Activated naive CD4-positive, alpha-beta T cell treated with Interleukin-2 at 50 U/mL for 16 hours (primary cell): Measurements from ENCODE around the gene MAPK1.
"Not testable (repeated sequence)": the region's sequence is repeated elsewhere in the genome, so short reads cannot be mapped to it uniquely, and the experiment has no call there.

Experiments
- DNase-seq: peaks from one replicate; pipeline ENCODE4 v3.0.0-alpha.2; 2020

MAPK1 gene

DNA sequence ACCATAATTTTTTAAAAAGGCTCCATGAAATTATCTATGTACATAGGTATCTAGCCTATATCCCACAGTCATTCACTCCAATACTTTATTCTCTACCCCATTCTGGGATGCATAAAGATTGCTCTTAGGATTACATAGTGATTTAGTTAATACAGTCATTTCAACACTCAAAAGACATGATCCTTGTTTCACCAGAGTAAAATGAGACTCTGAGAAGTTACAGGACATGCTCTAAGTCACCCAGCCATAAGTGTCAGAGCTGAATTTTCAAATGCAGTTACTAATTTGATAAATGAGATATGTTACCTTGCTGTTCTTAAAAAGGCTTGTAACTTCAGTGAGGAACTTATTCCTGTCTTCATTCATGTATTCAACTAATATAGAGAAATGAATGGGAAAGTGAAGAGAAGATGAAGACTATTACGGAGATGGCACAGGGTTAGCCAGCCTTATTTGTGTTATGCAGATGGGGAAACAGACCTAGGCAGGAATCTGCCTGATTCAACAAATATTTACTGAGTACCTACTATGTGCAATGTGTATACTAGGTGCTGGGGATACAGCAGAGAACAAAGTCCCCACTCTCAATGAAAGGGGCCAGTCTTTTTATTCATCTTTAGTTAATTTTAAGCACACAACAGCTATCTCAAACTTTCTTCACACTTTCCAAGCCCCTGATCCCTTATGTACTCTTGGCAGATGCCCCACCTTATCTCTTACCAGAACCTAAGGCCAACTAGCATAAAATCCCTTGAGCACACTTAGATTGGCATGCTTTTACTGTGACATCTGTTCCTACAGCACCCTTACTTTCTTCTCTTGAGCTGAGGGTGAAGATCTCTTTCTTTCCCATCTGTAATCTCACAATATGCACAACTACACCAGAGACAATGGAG is 21.6 kb downstream of the MAPK1 start:
- DNase-seq: no peak

- DNase-seq: no peak
Measured at GRCh38 chr22:21842946-21843345, 24.5 kb downstream of the MAPK1 start.

DNA sequence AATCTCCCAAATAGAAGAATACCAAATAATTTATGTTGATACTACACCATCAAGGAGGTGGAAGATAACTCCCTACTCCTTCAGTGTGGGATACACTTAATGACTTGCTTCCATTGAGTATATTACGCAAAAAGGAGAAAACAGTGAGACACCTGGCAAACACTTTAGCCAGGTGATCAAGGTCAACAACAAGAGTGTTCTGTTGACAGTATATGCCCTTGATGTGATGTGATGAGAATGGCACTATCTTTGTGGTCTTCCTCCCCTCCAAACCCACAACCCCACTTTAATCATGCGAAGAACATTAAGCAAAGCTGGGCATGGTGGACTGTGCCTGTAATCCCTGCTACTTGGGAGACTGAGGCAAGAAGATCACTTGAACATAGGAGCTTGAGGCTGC is 26.0 kb downstream of the MAPK1 start:
- DNase-seq: no peak

GRCh38 chr22:21840236-21840823 is 27.1 kb downstream of the MAPK1 start:
- DNase-seq: no peak

DNA sequence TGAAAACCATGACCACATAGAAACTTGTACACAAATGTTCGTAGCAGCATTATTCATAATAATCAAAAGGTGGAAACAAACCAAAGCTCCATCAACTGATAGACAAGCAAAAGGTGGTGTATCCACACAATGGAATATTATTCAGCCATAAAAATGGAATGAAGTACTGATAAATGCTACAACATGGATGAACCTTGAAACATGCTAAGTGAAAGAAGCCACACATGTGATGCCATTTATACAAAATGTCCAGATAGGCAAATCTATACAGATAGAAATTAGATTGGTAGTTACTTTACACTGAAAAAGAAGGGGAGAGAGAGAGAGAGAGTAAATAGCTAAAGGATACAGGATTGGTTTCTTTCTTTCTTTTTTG is 27.7 kb downstream of the MAPK1 start:
- DNase-seq: no peak

DNA sequence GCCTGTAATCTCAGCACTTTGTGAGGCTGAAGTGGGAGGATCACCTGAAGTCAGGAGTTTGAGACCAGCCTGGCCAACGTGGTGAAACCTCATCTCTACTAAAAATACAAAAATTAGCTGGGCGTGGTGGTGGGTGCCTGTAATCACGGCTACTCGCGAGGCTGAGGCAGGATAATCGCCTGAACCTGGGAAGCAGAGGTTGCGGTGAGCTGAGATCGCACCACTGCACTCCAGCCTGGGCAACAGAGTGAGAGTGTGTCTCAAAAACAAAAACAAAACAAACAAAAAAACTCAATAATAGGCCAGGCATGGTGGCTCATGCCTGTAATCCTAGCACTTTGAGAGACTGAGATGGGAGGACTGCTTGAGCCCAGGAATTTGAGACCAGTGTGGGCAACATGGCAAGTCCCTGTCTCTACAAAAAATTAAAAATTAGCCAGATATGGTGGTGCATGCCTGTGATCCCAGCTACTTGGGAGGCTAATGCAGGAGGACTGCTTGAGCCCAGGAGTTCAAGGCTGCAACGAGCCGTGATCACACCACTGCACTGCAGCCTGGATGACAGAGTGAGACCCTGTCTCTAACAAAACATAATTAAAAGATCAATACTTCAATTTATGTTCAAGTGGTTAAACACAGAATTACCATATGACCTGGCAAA is 28.2 kb downstream of the MAPK1 start:
- DNase-seq: not testable (repeated sequence)

GRCh38 chr22:21837248-21837979 is 30.0 kb downstream of the MAPK1 start:
- DNase-seq: no peak

DNA sequence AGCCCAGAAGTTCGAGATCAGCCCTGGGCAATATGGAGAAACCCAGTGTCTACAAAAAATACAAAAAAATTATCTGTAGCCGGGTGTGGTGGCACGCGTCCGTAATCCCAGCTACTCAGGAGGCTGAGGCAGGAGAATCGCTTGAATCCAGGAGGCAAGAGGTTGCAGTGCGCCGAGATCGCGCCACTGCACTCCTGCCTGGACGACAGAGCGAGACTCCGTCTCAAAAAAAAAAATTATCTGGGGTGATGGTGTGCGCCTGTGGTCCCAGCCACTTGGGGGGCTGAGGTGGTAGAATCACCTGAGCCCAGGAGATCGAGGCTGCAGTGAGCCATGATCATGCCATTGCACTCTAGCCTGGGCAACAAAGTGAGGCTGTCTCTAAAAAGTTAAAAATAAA is 31.0 kb downstream of the MAPK1 start:
- not testable (repeated sequence) for DNase-seq

DNA sequence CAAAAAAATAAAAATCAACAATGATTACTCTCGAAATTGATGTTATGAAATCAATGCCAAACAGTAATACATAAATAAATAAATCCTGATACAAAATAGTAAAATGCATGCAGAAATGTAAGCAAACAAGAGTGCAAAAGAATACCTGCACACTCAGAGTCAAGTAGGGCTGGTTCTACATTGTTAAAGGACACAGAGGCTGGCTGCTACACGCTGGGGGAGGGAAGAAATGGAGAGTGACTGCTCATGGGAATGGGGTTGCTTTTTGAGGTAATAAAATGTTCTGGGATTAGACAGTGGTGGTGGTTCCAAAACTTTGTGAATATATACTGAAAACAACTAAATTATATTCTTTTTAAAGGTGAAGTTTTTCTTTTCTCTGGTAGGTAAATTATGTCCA is 32.1 kb downstream of the MAPK1 start:
- no peak for DNase-seq

- no peak for DNase-seq
Measured at GRCh38 chr22:21834869-21835268, 32.6 kb downstream of the MAPK1 start.

DNA sequence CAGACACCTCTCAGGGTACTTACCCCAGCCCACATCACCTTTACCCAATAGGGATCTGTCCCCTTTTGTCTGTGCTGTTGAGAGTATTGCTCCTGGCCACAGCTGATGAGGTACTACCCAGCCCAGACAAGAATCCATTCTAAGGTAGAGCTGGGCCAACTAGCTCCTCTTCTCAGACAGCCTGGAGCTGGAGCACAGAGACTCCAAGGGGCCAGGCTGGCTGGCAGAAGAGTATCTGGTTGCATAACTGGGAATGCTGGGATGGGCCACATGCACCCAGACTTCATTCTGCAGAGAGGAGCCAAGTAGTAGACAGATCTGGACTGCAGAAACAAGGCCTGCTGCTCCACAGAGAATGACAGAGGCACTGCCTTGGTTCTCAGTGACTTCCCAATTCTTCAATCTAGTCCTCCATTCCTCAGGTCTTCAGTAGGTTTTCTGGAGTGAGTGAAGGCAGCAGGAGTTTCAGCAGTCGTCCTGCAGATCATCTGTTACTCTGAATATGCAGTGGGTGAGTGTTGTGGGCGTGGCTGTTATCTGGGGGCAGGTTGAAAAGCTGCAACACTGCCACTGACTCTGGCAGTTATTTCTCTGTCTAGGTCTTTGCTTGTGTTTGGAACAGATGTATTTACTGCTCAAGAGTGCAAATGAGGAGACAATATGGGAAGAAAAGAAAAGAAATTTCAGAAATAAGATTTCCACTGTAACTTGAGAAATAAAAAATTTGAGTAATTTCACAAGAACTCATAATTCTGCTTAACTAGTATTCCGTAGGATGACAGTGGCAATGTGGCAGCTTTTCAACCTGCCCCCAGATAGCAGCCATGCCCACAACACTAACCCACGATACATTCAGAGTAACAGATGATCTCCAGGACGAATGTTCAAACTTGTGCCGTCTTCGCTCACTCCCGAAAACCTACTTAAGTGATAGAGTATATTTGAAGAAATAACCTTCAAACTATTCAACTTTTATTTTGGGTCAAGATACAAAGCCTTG is 34.9 kb downstream of the MAPK1 start:
- no peak for DNase-seq

DNA sequence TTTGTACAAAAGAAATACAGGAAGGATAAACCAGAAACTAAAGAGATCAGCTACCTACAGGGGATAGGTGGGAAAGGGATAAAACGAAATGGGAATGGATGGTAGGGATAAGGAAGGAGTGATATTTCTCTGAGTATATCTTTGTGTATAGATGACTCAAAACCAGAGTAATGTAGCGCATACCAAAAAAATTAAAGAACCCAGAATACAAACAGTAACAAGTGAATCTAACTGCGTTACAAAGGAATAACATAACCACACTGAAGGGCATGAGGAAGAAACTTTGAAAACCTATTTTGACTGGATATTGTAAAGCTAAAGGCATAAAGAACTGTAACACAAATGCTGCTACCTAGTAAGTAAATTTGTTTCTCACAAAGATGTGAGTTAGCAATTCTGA is 37.9 kb downstream of the MAPK1 start:
- DNase-seq: no peak

DNA sequence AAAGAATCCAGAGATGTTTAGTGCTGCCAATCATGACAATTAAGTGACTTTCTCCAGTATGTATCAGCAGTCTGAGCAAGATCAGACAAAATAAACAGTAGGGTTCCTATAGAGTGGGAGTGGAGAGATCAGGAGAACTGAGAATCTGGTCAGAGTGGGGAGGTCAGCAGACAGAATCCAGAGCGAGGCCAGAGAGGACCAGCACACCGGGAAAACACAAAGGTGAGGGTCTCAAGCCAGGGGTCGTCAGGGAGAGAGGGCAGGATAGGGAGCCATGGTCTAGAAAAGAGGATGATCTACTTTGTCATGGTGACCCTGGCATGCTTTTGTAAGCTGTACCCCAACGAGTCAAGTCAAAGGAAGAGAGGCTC is 39.2 kb downstream of the MAPK1 start:
- no peak for DNase-seq

DNA sequence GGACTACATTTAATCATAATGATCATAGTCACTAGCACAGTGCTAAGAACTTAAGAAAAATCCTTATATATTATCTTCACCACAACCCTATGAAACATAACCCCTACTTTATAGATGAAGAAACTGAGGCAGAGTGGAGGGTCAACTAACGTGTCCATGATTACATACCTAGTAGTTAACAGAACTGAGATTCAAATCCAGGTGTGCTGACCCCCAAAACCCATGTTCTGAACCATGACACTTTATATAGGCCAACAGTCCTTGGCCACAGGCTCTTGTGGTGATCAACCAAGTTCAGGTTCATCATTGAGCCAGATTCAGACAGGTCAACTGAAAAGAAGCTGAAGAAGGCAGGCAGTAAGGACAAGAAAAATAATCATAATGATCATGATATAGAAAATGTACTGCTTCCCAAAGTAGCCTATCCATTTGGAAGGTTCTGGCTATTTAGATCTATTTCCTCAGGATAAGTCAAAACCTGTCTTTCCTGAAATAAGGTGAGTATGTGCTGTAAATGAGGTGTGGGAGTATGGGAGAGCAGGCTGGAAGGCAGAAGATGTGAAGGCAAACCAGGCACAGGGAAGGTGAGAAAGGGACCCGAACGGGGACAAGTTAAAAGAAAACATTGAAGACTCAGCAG is 39.7 kb downstream of the MAPK1 start:
- no peak for DNase-seq

GRCh38 chr22:21826204-21826603 is 41.2 kb downstream of the MAPK1 start:
- DNase-seq: no peak

DNA sequence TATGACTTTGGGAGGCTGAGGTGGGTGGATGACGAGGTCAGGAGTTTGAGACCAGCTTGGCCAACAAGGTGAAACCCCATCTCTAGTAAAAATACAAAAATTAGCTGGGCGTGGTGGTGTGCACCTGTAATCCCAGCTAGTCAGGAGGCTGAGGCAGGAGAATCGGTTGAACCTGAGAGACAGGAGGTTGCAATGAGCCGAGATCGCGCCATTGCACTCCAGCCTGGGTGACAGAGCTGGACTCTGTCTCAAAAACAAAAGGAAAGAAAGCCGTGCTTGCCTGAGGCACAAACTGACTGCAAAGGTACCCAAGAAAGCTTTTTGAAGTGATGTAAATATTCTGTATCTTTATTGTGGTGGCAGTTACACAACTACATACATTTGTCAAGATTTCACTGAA is 42.5 kb downstream of the MAPK1 start:
- not testable (repeated sequence) for DNase-seq

GRCh38 chr22:21824445-21824912 is 43.0 kb downstream of the MAPK1 start:
- DNase-seq: no peak

GRCh38 chr22:21823740-21824444 is 43.6 kb downstream of the MAPK1 start:
- no peak for DNase-seq

DNA sequence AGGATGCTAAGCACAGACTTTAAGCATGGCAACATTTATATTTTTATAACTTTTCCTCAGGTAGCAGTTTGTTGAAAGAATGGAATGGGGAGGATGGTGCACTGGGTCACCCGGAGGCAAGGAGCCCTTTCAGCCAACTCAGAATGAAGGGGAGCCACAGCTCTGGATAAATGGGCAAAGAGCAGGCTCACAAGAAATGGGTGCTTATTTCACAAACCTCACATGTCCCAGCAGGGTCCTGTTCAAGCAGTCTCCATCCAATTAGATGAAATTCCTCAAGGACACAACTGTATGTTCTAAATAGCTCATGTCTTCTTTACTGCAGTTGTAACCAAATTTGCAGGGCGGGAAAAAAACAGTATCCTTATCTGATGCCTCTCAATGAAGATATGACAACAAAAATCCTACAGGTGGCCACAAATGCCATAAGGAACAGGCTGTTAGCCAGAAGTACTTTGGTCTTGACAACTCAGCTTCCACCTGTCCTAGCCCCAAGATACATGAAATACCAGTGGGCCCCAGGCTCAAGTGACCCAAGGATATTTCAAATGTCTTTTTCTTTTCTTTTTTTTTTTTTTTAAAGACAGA is 48.2 kb downstream of the MAPK1 start:
- DNase-seq: no peak

DNA sequence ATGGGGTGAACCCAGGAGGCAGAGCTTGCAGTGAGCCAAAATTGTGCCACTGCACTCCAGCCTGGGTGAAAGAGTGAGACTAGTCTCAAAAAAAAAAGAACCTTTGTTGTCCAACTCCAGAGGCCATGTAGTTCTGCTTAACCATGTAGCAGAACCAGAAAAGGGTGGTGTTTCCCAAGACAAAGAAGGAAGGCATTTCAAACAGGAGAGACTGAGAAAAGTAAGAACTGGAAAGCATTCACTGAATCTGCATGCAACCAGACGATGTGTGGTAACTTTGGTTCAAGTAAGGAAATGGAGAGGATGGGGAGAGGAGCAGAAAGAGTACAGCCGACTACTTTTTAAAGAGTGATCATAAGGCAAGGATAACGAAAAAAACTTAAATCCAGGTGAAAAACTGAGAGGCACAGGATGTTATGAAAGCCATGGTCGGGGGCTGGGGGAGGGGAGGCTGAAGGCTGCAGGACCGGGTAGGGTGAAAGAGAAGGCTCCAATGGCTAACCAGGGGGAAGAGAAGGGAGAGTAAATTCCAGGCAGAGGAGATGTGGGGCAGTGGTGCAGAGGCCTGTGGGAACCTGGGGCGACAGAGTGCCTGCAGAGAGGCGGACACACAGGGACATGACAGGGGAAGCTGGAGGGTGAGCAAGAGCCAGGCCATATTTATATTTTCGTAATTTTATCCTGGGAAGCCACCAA is 48.8 kb downstream of the MAPK1 start:
- no peak for DNase-seq
